IPS DF 4.7 (cell line): Measurements from ENCODE around the gene DUSP7.

Experiments
- DNase-seq: peaks from one replicate; pipeline ENCODE4 v3.0.0-alpha.2; 2013; ENCODE audit warnings: low spot score; ENCODE audit errors: extremely low read depth

The DUSP7 gene

DNA sequence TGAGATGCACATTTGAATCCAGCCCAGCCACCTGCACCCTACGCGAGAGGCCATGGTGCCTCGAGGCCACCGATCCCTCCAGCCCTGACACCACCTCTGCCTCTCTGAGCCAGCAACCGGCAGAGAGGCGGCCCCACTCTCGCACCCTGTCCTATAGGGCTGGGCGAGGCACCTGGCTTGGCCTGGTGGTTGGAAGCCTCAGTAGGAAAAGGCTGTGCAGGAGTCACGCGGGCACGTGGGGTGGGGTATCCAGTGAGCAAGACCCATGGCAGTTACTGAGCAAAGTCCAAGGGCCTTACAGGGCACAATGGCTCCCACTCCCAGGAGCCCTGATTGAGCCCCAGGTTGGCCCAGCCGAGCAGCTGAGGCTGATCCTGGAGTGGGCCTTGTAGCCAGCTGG is 12.4 kb upstream of the DUSP7 start:
- no peak for DNase-seq

DNA sequence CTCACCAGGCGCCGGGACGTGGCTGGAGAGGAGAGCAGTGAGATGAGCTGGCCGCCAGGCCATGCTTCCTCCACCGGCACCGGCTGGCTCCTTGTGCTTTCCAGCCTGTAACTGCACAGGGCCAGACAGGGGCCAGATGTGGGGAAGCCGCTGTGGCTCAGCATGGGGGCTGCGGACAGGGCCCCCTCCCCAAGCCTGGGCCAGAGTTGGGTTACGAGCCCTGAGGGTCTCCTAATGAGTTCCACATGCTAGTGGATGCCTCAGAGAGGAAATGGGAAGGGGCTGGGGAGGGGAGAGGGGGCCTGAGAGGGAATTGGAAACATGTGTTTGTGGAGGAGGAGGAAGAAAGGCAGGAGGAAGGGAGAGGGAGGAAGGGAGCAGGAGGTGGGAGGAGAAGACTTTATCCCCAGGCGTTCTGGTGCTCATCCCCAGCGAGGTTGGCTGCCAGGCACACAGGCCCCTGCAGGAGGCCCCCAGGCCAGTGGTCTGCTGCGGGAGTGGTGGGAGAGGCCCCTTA is 11.7 kb upstream of the DUSP7 start:
- no peak for DNase-seq

GRCh38 chr3:52067526-52067925 is 11.2 kb upstream of the DUSP7 start:
- no peak for DNase-seq

DNA sequence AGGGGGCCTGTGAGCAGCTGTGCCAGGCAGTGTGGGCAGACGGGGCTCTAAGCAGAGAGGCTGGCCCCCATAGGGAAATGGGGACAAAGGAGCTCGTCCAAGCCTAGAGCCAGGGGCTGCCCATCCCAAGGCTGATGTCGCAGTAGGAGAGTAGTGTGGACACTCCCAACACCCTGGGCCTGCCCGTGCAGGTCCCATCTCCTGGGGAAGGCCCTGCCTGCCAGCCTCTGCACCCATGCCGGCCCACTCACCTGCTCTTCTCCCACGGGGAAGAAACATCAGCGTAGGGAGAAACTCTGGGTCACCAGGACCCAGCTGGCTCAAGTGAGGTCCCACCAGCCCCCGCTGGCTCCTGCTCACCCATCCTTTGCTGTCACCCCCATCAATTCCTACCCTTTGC is 10.7 kb upstream of the DUSP7 start:
- DNase-seq, result no peak

DNA sequence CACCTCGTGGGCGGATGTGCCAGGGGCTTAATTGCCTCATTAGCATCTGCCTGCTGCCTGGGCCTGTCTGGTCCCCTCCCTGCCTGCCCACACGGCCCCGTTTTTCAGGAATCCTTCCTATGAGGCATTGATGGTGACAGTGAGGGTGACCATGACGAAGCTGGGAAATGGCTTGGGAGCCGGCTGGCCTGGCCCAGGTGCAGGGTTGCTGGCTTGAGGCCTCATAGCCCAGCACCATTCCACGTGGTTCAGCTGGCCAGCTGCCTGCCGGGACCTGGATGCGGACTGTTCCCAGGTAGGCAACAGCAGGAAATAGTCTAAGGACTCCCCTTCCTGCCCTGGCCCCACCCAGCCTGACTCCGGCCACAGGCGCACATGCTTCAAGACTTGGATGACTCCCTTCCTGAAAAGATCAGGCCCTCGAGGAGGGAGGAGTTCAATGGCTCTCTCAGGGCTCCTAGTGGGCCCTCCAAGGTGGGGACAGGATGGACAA is 8.9 kb upstream of the DUSP7 start:
- no peak for DNase-seq

DNA sequence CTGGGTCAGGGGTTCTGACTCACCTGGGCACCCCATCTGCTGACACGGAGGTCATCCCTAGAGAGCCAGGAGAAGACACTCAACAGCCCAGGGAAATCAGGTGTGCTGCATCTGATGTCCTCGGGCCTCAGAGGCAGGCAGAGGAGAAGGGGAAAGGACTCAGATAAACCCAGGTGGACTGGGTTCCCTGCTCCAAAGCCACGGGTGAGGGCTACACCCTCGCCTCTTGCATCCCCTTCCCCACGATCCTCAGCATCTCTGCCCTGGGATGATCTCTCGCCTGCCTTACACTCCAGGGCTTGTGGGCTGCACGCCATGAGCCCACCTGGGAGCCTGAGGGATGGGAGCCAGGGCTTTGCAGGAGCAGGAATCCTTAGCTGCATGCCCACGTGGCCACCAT is 8.2 kb upstream of the DUSP7 start:
- DNase-seq, result no peak

GRCh38 chr3:52063026-52063723 is 6.8 kb upstream of the DUSP7 start:
- DNase-seq, result no peak

- DNase-seq, result no peak
Observed at GRCh38 chr3:52062505-52062904, 6.1 kb upstream of the DUSP7 start.

- no peak for DNase-seq
Observed at GRCh38 chr3:52061121-52061910, 4.9 kb upstream of the DUSP7 start.

DNA sequence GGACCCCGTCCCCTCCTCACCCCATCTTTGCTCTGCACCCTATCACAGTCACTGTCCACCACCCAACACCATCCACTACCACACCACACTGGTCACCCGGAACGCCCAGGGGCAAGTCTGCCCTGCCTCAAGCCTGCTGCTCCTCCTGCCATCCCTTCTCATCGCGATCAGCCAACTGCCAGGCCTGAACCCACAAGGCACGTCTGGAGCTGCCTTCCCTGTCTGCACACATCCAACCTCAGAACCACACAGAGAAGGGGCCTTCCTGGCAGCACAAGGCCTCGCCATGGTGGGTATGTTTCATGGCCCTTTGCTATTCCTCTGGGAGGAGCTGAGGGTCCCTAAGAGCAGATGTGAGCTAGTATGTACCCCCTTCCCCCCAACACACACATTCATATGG is 3.4 kb upstream of the DUSP7 start:
- DNase-seq, result no peak

DNA sequence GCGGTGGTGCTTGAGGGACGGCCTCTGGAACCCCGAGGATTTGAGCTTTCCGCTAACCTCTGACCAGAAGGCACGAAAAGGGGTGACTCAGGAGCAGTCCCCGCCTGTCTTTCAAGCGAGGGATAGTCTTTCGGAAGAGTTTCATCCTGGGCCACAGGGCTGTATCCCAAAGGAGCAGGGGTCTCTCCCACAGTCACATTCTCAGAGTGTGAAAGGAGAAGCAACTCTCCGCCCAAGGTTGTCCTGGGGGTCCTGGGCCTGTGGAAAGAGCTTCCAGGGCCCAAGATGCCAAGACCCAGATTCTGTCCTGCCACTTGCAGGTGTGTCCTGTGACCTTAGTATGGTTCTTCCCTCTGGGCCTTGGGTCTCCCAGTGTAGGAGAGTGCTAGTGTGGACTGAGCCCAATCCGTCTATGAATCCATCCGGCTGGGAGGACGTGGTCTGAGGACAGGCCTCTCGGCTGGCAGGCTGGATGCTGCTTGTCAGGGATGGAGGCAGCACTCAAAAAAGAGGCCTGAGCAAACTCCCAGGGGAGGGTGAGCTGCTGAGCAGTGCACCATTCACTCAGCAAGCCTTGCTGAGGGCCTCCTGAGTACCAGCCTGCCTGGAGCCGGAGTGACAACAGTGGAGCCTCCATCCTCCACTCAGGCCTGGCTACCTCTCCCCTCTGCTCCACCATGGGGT is 1.6 kb upstream of the DUSP7 start:
- no peak for DNase-seq

DNA sequence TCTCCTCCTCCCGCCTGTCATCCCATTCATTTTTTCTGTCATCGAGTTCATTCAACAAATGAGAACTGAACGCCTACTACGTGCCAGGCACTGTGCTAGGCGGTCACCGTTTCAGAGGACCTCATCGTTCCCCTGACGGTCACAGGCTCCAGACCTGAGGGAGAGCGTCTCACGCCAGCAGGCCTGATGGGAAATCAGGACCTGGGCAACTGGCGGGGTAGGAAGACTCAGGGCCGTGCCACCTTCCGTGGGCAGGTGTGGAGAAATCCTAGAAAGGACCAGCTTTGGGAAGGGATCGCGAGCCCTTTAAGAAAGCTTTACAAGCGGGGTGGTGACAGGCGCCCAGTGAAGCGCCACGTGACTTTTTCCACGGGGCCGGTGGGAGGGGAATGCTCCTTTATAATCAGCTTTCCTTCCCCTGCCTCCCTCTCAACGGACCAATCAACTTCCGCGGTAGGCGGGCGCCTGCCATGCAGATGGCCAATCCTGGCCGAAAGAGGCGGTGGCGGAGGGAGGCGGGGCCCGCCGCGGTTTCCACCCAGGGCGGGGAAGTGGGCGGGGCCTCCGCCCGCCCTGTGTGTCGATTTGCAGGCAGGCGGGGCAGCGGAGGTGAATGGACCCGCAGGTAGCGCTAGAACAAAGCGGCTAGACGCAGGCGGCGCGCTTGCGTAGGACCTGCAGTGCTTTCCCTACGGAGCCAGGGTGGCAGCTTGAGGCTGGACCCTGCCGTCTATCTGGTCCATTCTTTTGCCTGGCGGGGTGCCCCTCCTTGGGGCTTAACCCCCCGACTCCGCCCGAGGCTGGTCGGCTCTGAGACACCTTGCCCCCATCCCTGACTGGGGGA is 819 bp upstream of the DUSP7 start:
- DNase-seq, result peak; percentile 81

DNA sequence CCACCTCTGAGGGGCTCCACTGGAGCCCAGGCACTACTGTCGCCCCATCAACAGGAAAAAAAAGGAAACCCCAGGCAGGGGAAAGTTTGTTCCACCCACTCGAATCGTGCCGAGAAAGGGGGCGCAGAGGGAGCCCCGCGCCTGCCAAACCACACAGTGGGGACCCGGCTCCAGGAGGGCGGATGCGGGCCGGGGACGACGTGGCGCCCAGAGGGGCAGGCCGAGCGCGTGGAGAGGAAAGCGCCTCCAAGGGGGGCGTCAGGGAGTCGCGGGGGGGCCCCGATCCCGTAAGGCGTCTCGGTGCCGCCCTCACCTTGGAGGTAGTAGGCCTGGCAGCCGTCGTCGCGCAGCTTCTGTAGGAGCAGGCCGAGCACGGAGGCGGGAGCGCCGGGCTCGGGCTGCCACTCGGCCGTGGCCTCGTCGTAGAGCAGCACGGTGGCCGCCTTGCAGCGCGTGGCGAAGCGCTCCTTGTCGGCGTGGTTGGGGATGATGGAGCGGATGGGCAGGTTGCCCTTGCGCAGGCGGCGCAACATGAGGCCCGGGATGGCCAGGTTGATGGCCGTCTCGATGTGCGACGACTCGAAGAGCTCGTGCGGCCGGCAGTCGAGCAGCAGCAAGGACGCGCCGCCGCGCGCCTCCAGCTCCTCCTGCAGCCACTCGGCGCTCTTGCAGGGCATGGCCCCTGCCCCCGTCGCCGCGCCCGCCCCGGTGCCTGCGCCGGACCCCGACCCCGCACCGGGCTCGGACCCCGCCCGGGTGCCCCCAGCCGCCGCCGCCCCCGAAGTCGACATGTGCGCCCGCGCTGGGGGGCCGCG is 627 bp downstream of the DUSP7 start:
- DNase-seq, result no peak

DNA sequence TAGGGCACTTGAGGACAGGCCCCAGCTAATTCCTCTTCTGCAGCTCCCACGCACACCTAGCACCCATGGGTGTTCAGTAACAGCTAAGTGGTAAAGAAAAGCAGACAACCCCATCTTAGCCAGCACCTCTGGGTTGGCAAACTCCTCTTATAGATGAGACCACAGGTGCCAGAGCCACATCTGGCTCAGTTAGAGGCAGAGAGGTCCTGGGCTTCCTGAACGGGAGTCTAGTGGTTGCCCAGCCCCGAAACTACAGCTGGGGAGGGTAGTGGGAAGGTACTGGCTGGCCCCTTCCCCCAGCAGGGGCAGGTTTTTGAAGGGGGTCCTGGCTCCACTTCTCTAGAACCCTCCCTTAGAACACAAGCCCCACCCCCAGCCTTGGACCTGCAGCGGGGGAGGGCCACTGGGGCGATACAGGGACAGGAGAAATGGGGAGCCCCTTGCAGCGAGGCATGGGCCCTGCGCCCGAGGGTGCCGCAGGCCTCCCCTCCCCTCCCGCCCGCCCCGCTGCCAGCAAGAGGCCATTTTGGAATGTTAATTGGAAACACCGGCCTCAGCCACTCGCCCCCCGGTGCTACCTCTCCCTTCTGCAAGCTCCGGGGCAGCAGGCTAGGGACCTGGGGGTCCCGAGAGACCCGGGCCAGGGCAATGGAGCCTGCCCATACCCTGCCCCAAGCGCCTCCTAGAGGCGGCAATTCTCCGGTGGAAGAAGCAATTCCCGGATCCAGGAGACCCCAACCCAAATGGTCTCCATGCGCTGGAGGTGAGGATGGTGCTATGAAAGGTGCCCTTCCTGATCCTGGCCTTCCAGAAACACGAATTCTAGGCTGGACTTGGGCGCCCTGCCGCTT is 1.5 kb downstream of the DUSP7 start:
- DNase-seq, result no peak

- no peak for DNase-seq
Observed at GRCh38 chr3:52053307-52054304, 2.8 kb downstream of the DUSP7 start.

GRCh38 chr3:52052831-52053306 is 3.5 kb downstream of the DUSP7 start:
- no peak for DNase-seq

- no peak for DNase-seq
Observed at GRCh38 chr3:52051444-52051843, 4.9 kb downstream of the DUSP7 start.

- DNase-seq, result no peak
Observed at GRCh38 chr3:52050571-52050970, 5.8 kb downstream of the DUSP7 start.
